SK-N-MC (cell line): ENCODE data around the gene TRAF3.

ENCODE experiments used
- EZH2 ChIP-seq: fragments of 200-600 bp; sonication (generic); IDR thresholded peaks from one replicate; pipeline ENCODE4 v1.6.1; 2017; ENCODE audit warnings: antibody characterized with exemption
- POLR2AphosphoS5 ChIP-seq: IDR thresholded peaks from 2 replicates; pipeline ENCODE4 v1.6.1; 2012; ENCODE audit warnings: mild to moderate bottlenecking, low read depth, low read length, borderline replicate concordance

DNA sequence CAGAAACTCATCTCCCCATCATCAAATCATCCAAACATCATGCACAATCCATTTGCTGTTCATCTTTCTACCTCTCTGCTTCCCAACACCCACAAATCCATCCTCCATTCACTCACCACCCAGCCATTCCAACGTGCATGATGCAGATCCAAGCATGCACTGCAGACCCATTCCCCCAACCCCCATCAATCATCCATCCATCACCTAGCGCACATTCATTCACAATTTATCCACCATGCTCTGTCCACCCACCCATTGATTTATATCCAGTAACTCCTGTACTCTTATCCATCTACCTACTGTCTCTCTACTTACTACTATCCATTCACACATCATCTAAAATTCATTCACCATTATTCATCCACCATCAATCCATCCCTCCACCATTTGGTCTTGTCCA is 141.2 kb downstream of the TRAF3 start:
- TF ChIP-seq EZH2: no peak
- no peak for TF ChIP-seq POLR2AphosphoS5
